HCT116 (cell line): ENCODE data around the gene SLC12A7. TPM values are rescaled to one million over a fixed set of nuclear protein-coding genes. Genes with fewer than 3 reads are reported as not detected.

ENCODE experiments used
- ATAC-seq: fragments of 200-7000 bp; cut with Tn5 transposase; 2 replicates; pipeline ENCODE4 v1.9.1; 2020; ENCODE audit warnings: mild to moderate bottlenecking, moderate library complexity
- BruUV-seq: library from RNA; stranded (reverse); fragments of 400-500 nt; replicated peaks from 2 replicates; lab custom pipeline; 2021; lab: Mats Ljungman, UMichigan
- CTCF ChIA-PET: fragments of 300-600 bp; sonication (Branson Sonifier 250); formaldehyde crosslinking; loops from one replicate; lab custom pipeline; 2021; ENCODE audit warnings: antibody characterized with exemption; lab: Charles Lee
- POLR2A ChIA-PET: fragments of 300-600, 350-600 bp; sonication (Branson Sonifier 250); formaldehyde crosslinking; loops from one replicate; lab custom pipeline; 2021; ENCODE audit warnings: antibody characterized with exemption; lab: Charles Lee
- RAD21 ChIA-PET, 2 experiments: fragments of 300-600 bp; sonication (Branson Sonifier 250); formaldehyde crosslinking; loops; one replicate each; lab custom pipeline; 2023; ENCODE audit warnings: low total read pairs in 2 of 2; ENCODE audit not compliant: uncharacterized antibody in 2 of 2, unreplicated experiment in 2 of 2, low non-redundant PET in 1 of 2; lab: Charles Lee
- DNase-seq: peaks from one replicate; pipeline ENCODE4 v3.0.0-alpha.2; 2010; ENCODE audit warnings: low read depth, low spot score
- H2AFZ ChIP-seq: fragments of 200-600 bp; shearing (Covaris generic), sonication (generic); 2 replicates; pipeline ENCODE4 v1.6.1; 2017; ENCODE audit warnings: low read depth, mixed run types, mixed read lengths, antibody characterized with exemption, low read length; ENCODE audit not compliant: poor library complexity, severe bottlenecking
- H3K27ac ChIP-seq: 2 replicates; pipeline ENCODE4 v1.5.1; 2012; ENCODE audit warnings: low read depth, low read length
- H3K27me3 ChIP-seq: fragments of 200-600 bp; sonication (generic); 2 replicates; pipeline ENCODE4 v1.6.1; 2016; ENCODE audit warnings: mixed run types, low read length, mixed read lengths; ENCODE audit not compliant: insufficient read depth
- H3K36me3 ChIP-seq, 2 experiments: fragments of 200-500 bp in 1 of 2; fragments of 200-600 bp in 1 of 2; sonication (Bioruptor generic) in 1 of 2; sonication (generic) in 1 of 2; 2 replicates each; pipeline versions ENCODE4 v1.5.1 to v1.6.1; 2014 to 2016; ENCODE audit warnings: low read length in 2 of 2, inconsistent platforms in 1 of 2, mixed read lengths in 1 of 2, mixed run types in 1 of 2; ENCODE audit not compliant: insufficient read depth in 2 of 2, control insufficient read depth in 1 of 2
- H3K4me1 ChIP-seq, 2 experiments: fragments of 200-600 bp in 1 of 2; sonication (generic) in 1 of 2; 2 replicates each; pipeline versions ENCODE4 v1.5.1 to v1.6.1; 2012 to 2017; ENCODE audit warnings: low read length in 2 of 2, inconsistent platforms in 1 of 2, mild to moderate bottlenecking in 1 of 2, mixed read lengths in 1 of 2, mixed run types in 1 of 2, moderate library complexity in 1 of 2; ENCODE audit not compliant: insufficient read depth in 2 of 2, control insufficient read depth in 1 of 2
- H3K4me2 ChIP-seq: fragments of 200-600 bp; sonication (generic); 2 replicates; pipeline ENCODE4 v1.6.1; 2017; ENCODE audit warnings: mixed run types, low read length, mixed read lengths
- H3K4me3 ChIP-seq, 2 experiments: fragments of 200-600 bp in 1 of 2; sonication (generic) in 1 of 2; replicated peaks in 1 of 2; 2 replicates each; pipeline ENCODE4 v1.5.1; 2011 to 2016; ENCODE audit warnings: low read length in 2 of 2, control low read depth in 1 of 2, low read depth in 1 of 2, mild to moderate bottlenecking in 1 of 2, mixed read lengths in 1 of 2, mixed run types in 1 of 2
- H3K79me2 ChIP-seq: fragments of 200-600 bp; sonication (generic); 2 replicates; pipeline ENCODE4 v1.6.1; 2017; ENCODE audit warnings: mild to moderate bottlenecking, mixed run types, low read length, moderate library complexity, mixed read lengths; ENCODE audit not compliant: insufficient read depth
- H3K9ac ChIP-seq: fragments of 200-600 bp; sonication (generic); 2 replicates; pipeline ENCODE4 v1.6.1; 2016; ENCODE audit warnings: low read length, mixed read lengths
- H3K9me2 ChIP-seq: fragments of 200-600 bp; sonication (generic), shearing (Covaris generic); 2 replicates; pipeline ENCODE4 v1.6.1; 2017; ENCODE audit warnings: mixed run types, mild to moderate bottlenecking, moderate library complexity; ENCODE audit not compliant: insufficient read depth
- H3K9me3 ChIP-seq, 2 experiments: fragments of 200-500 bp in 1 of 2; fragments of 200-600 bp in 1 of 2; sonication (Bioruptor generic) in 1 of 2; sonication (generic) in 1 of 2; 2 replicates each; pipeline ENCODE4 v1.6.1; 2014 to 2017; ENCODE audit warnings: low read length in 2 of 2, mixed read lengths in 2 of 2, inconsistent platforms in 1 of 2, low read depth in 1 of 2, mild to moderate bottlenecking in 1 of 2, mixed run types in 1 of 2, moderate library complexity in 1 of 2; ENCODE audit not compliant: control insufficient read depth in 1 of 2, insufficient read depth in 1 of 2
- H4K20me1 ChIP-seq: fragments of 200-600 bp; sonication (generic), shearing (Covaris generic); 2 replicates; pipeline ENCODE4 v1.6.1; 2017; ENCODE audit warnings: mixed run types, mild to moderate bottlenecking, moderate library complexity; ENCODE audit not compliant: insufficient read depth
- ATF3 ChIP-seq: IDR thresholded peaks from 2 replicates; pipeline ENCODE4 v1.6.1; 2012
- CTCF ChIP-seq, 3 experiments: fragments of 200-600 bp in 1 of 3; sonication (generic) in 1 of 3; IDR thresholded peaks in 2 of 3; conservative IDR thresholded peaks in 1 of 3; 2 replicates each; pipeline ENCODE4 v1.5.1; 2012 to 2017; ENCODE audit warnings: low read depth in 2 of 3, low read length in 2 of 3, antibody characterized with exemption in 1 of 3, borderline replicate concordance in 1 of 3, control low read depth in 1 of 3, mild to moderate bottlenecking in 1 of 3, mixed read lengths in 1 of 3, mixed run types in 1 of 3, moderate library complexity in 1 of 3; ENCODE audit not compliant: insufficient read depth in 1 of 3
- EZH2 ChIP-seq: fragments of 200-600 bp; sonication (generic); IDR thresholded peaks from 2 replicates; pipeline ENCODE4 v1.6.1; 2017; ENCODE audit warnings: antibody characterized with exemption, mixed run types
- FOSL1 ChIP-seq: IDR thresholded peaks from 2 replicates; pipeline ENCODE4 v1.6.1; 2012; ENCODE audit warnings: low read depth
- JUND ChIP-seq: IDR thresholded peaks from 2 replicates; pipeline ENCODE4 v1.6.1; 2012
- POLR2AphosphoS5 ChIP-seq: IDR thresholded peaks from 2 replicates; pipeline ENCODE4 v1.6.1; 2011; ENCODE audit warnings: mild to moderate bottlenecking, low read depth, low read length, moderate library complexity
- RAD21 ChIP-seq: IDR thresholded peaks from 2 replicates; pipeline ENCODE4 v1.6.1; 2012; ENCODE audit warnings: low read depth, mild to moderate bottlenecking
- TCF7L2 ChIP-seq: IDR thresholded peaks from 2 replicates; pipeline ENCODE4 v1.7.0; 2011; ENCODE audit warnings: borderline replicate concordance, inconsistent platforms; ENCODE audit not compliant: insufficient read depth, insufficient read length; ENCODE audit errors: extremely low read depth
- intact Hi-C: fragments of 100-400 bp; cut with micrococcal nuclease; formaldehyde crosslinking; loops from 2 replicates; pipeline ENCODE4 v1.10.0; 2022
- total RNA-seq: library from RNA; stranded (reverse); gene quantifications from one replicate; pipeline ENCODE4 v1.2.1, GENCODE V29; 2021; ENCODE audit not compliant: unreplicated experiment
- TF ChIP-seq, protein P1 (sequence below): IDR thresholded peaks from 2 replicates; pipeline ENCODE4 v1.6.1; 2012; ENCODE audit warnings: low read depth

SLC12A7 gene
- total RNA-seq, 1 experiment from 2014 or later: 29.6 TPM

DNA sequence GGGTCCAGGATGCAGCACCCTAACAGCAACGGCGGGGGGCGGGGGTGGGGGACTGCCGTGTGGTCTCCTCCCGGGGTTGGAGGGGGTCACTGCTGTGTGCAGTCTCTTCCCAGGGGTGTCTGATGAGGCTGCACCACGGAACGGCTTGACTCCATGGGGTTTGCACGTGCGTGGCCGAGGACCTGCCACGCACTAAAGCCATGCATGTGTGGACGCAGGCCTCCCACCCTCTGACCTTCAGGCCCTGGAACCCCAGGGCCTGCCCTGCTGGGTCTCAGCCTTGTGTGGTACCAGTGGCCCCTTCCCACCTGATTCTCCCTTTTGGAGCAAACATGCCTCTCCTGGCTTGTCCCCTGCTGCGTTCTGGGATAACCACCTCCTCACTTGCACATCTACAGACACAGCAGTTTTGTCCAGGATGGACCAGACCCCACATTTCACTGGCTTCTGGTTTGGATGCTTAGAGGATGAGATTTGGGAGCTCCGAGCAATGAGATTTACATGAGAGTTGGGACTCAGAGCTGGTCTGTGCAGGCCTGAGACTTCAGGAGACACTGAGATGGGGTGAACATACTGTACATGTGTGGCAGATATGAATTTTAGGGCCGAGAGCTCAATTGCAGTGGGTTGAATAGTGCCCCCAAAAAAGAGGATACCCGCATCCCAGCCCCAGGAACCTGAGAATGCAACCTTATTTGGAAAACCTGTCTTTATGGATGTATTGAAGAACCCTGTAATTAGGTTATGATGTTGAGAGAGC, 45.8 kb downstream of the SLC12A7 start:
- Histone ChIP-seq H4K20me1 (no peaks in the 10 kb centered on the region), H3K27ac (no peak overlapping the region), H3K9me2 (no peaks in the 10 kb centered on the region), H3K27me3 (no peaks in the 10 kb centered on the region), H3K9ac (no peak overlapping the region), H3K4me1 (no peaks in the 10 kb centered on the region), H3K79me2 (no peaks in the 10 kb centered on the region), H3K4me2 (no peak overlapping the region), H3K4me3 (no peak overlapping the region), H3K9me3 (no peaks in the 10 kb centered on the region), H2AFZ (no peak overlapping the region), H3K36me3 (no peaks in the 10 kb centered on the region; a peak in 2 of 4 replicates)
- BruUV-seq: no TSS peak
- no peak for ATAC-seq
- ChIA-PET RAD21 (no interaction called here), CTCF (no interaction called here), POLR2A (no interaction called here)
- intact Hi-C loops: no loop called here
- DNase-seq: no peak
- TF ChIP-seq CTCF (IDR thresholded peaks at IDR 0.05 in 2 of 3, conservative IDR thresholded peaks at IDR 0.05 in 1 of 3; ENCODE audit: borderline replicate concordance in 1 of 3, insufficient read depth in 1 of 3, low read depth in 2 of 3, low read length in 2 of 3): no peak

GRCh38 chr5:1065143-1065750, 46.6 kb downstream of the SLC12A7 start:
- ChIA-PET CTCF (no interaction called here), RAD21 (no interaction called here), POLR2A (no interaction called here)
- no peak overlapping the region for H3K9ac ChIP-seq
- no peaks in the 10 kb centered on the region for H3K9me2 ChIP-seq
- no peak for ATAC-seq
- BruUV-seq: no TSS peak
- TF ChIP-seq ATF3: no peak
- TF ChIP-seq CTCF (IDR thresholded peaks at IDR 0.05 in 2 of 3, conservative IDR thresholded peaks at IDR 0.05 in 1 of 3; ENCODE audit: borderline replicate concordance in 1 of 3, insufficient read depth in 1 of 3, low read depth in 2 of 3, low read length in 2 of 3): no peak
- no peak for TF ChIP-seq JUND
- TF ChIP-seq EZH2: no peak
- no peak for TF ChIP-seq FOSL1
- TF ChIP-seq TCF7L2: no peak
- no peak for TF ChIP-seq POLR2AphosphoS5
- TF ChIP-seq, protein P1, sequence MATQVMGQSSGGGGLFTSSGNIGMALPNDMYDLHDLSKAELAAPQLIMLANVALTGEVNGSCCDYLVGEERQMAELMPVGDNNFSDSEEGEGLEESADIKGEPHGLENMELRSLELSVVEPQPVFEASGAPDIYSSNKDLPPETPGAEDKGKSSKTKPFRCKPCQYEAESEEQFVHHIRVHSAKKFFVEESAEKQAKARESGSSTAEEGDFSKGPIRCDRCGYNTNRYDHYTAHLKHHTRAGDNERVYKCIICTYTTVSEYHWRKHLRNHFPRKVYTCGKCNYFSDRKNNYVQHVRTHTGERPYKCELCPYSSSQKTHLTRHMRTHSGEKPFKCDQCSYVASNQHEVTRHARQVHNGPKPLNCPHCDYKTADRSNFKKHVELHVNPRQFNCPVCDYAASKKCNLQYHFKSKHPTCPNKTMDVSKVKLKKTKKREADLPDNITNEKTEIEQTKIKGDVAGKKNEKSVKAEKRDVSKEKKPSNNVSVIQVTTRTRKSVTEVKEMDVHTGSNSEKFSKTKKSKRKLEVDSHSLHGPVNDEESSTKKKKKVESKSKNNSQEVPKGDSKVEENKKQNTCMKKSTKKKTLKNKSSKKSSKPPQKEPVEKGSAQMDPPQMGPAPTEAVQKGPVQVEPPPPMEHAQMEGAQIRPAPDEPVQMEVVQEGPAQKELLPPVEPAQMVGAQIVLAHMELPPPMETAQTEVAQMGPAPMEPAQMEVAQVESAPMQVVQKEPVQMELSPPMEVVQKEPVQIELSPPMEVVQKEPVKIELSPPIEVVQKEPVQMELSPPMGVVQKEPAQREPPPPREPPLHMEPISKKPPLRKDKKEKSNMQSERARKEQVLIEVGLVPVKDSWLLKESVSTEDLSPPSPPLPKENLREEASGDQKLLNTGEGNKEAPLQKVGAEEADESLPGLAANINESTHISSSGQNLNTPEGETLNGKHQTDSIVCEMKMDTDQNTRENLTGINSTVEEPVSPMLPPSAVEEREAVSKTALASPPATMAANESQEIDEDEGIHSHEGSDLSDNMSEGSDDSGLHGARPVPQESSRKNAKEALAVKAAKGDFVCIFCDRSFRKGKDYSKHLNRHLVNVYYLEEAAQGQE: no peak
- TF ChIP-seq RAD21: no peak
- H2AFZ ChIP-seq: no peak overlapping the region
- no peaks in the 10 kb centered on the region for H3K9me3 ChIP-seq
- intact Hi-C loops: no loop called here
- H3K36me3 ChIP-seq: no peaks in the 10 kb centered on the region; a peak in 2 of 4 replicates
- H3K79me2 ChIP-seq: no peaks in the 10 kb centered on the region
- H3K4me3 ChIP-seq: no peak overlapping the region
- no peaks in the 10 kb centered on the region for H4K20me1 ChIP-seq
- no peaks in the 10 kb centered on the region for H3K4me1 ChIP-seq
- H3K27me3 ChIP-seq: no peaks in the 10 kb centered on the region
- no peak overlapping the region for H3K27ac ChIP-seq
- no peak overlapping the region for H3K4me2 ChIP-seq
- no peak for DNase-seq
